Esophagus squamous epithelium (tissue), 5 donors: Measurements from ENCODE around the gene ITGAL. TPM values are rescaled to one million over a fixed set of nuclear protein-coding genes. Genes with fewer than 3 reads are reported as not detected.
"Not testable (repeated sequence)": the region's sequence is repeated elsewhere in the genome, so short reads cannot be mapped to it uniquely, and the experiment has no call there.

Experiments used
- DNase-seq: peaks from one replicate; lab custom pipeline; 2025; lab: John Stamatoyannopoulos, UW
- H3K27ac ChIP-seq, 4 donors: fragments of 200-600 bp; sonication (generic); one replicate each; pipeline ENCODE4 v1.5.1; 2016 to 2019; ENCODE audit warnings: mild to moderate bottlenecking in 1 of 4
- H3K27me3 ChIP-seq, 4 donors: fragments of 200-600 bp; sonication (generic); 1 replicate in 3 of 4; 2 replicates in 1 of 4; pipeline versions ENCODE4 v1.5.1 to v1.6.0; 2017 to 2021; ENCODE audit warnings: antibody characterized with exemption in 1 of 4
- H3K36me3 ChIP-seq, 3 donors: fragments of 200-600 bp; sonication (generic); one replicate each; pipeline ENCODE4 v1.5.1; 2016 to 2019
- H3K4me1 ChIP-seq, 3 donors: fragments of 200-600 bp; sonication (generic); one replicate each; pipeline ENCODE4 v1.5.1; 2017 to 2019
- H3K4me3 ChIP-seq, 4 donors: fragments of 200-600 bp; sonication (generic); 1 replicate in 3 of 4; 2 replicates in 1 of 4; pipeline ENCODE4 v1.5.1; 2016 to 2019; ENCODE audit warnings: mild to moderate bottlenecking in 2 of 4, moderate library complexity in 1 of 4
- H3K9me3 ChIP-seq, 3 donors: fragments of 200-600 bp; sonication (generic); one replicate each; pipeline ENCODE4 v1.5.1; 2016 to 2019
- POLR2A ChIP-seq, 4 donors: fragments of 450-650 bp; IDR thresholded peaks; one replicate each; pipeline ENCODE4 v1.6.1; 2017; ENCODE audit warnings: antibody characterized with exemption in 4 of 4, mild to moderate bottlenecking in 4 of 4, moderate library complexity in 3 of 4
- WGBS, 2 donors: methylation state at CpG; one replicate each; pipeline ENCODE4 v1.1.5; 2018; 5-methylcytosine and 5-hydroxymethylcytosine counted together
- intact Hi-C: fragments of 100-400 bp; cut with DNase I; formaldehyde crosslinking; loops from one replicate; pipeline ENCODE4 v1.15.0; 2022
- total RNA-seq, 4 donors: library from RNA; depleted of rRNA; stranded (reverse); fragments of >200 nt; gene quantifications; one replicate each; pipeline ENCODE4 v1.1.0, GENCODE V29; 2016
- TF ChIP-seq, protein P1 (sequence below), 6 experiments: fragments of 450-650 bp in 4 of 6; fragments of 200-600 bp in 2 of 6; sonication (generic) in 2 of 6; IDR thresholded peaks; one replicate each; pipeline ENCODE4 v1.5.1; 2016 to 2019; ENCODE audit warnings: antibody characterized with exemption in 6 of 6, mild to moderate bottlenecking in 4 of 6, moderate library complexity in 4 of 6
- donor health status: DM: yes; HTN: yes; CAD: no.

The ITGAL gene
- total RNA-seq, 4 donors from 2014 or later = 1.3 to 4.4 (median 2.4) TPM

DNA sequence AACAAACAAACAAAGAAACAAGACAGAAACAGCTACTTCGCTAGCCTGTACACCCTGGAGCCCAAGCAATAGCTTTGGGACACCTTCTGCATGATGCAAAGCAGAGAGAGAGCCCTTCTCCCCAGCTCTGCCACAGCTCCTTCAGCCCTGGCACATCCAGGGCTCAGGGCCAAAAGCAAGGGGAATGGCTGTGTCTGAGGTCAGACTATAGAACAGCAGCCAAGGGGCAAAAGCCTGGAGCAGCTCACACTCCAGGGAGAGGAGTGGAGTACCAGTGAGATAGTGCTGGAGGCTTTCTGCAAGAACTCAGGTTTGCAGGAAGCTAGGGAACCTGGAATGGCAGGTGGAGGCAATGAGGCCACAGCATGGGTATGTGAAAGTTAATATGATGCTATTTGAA is 15.3 kb upstream of the ITGAL start:
- 100% methylated on average over 1 of the region's 1 CpG for WGBS, 2 donors
- intact Hi-C loops = no loop called here
- no peak overlapping the region for H3K4me3 ChIP-seq
- no peak for DNase-seq
- no peaks in the 10 kb centered on the region for H3K27me3 ChIP-seq
- H3K36me3 ChIP-seq = no peaks in the 10 kb centered on the region
- H3K27ac ChIP-seq = no peak overlapping the region
- TF ChIP-seq POLR2A (IDR thresholded peaks at IDR 0.05) = no peak
- TF ChIP-seq, protein P1, sequence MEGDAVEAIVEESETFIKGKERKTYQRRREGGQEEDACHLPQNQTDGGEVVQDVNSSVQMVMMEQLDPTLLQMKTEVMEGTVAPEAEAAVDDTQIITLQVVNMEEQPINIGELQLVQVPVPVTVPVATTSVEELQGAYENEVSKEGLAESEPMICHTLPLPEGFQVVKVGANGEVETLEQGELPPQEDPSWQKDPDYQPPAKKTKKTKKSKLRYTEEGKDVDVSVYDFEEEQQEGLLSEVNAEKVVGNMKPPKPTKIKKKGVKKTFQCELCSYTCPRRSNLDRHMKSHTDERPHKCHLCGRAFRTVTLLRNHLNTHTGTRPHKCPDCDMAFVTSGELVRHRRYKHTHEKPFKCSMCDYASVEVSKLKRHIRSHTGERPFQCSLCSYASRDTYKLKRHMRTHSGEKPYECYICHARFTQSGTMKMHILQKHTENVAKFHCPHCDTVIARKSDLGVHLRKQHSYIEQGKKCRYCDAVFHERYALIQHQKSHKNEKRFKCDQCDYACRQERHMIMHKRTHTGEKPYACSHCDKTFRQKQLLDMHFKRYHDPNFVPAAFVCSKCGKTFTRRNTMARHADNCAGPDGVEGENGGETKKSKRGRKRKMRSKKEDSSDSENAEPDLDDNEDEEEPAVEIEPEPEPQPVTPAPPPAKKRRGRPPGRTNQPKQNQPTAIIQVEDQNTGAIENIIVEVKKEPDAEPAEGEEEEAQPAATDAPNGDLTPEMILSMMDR (IDR thresholded peaks at IDR 0.05) = no peak
- H3K9me3 ChIP-seq = no peaks in the 10 kb centered on the region
- peaks cover 0 to 9% (median 0%) of the 10 kb centered on the region in 3 donors for H3K4me1 ChIP-seq

DNA sequence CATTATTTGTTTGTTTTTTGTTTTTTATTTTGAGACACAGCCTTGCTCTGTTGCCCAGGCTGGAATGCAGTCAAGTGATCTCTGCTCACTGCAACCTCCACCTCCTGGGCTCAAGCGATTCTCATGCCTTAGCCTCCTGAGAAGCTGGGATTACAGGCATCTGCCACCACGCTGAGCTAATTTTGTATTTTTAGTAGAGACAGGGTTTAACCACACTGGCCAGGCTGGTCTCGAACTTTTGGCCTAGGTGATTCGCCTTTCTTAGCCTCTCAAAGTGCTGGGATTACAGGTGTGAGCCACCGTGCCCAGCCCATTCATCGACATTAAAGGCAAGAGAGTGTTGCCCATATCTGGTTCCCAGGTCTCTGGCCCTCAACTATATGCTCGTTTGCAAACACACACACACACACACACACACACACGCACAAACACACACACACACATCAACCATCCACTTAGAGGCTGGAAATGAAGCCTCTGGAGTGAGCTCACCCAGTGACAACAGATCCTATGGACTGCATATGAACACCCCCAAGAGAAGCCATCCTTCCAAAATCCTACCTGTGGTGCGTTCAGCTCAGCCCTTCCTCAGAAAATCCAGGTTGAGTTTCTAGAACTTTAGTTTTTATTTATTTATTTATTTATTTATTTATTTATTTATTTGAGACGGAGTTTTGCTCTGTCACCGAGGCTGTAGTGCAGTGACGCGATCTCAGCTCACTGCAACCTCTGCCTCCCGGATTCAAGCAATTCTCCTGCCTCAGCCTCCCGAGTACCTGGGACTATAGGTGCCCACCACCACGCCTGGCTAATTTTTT is 14.6 kb upstream of the ITGAL start:
- WGBS, 2 donors = 79 to 89% methylated on average over 12 to 16 of the region's 16 CpGs
- TF ChIP-seq POLR2A (IDR thresholded peaks at IDR 0.05) = no peak
- TF ChIP-seq, protein P1 (IDR thresholded peaks at IDR 0.05) = no peak
- Histone ChIP-seq H3K4me1 (peaks cover 0 to 9% (median 0%) of the 10 kb centered on the region in 3 donors), H3K27me3 (no peaks in the 10 kb centered on the region), H3K36me3 (no peaks in the 10 kb centered on the region), H3K4me3 (no peak overlapping the region), H3K27ac (no peak overlapping the region), H3K9me3 (no peaks in the 10 kb centered on the region)
- DNase-seq = no peak
- intact Hi-C loops = no loop called here

DNA sequence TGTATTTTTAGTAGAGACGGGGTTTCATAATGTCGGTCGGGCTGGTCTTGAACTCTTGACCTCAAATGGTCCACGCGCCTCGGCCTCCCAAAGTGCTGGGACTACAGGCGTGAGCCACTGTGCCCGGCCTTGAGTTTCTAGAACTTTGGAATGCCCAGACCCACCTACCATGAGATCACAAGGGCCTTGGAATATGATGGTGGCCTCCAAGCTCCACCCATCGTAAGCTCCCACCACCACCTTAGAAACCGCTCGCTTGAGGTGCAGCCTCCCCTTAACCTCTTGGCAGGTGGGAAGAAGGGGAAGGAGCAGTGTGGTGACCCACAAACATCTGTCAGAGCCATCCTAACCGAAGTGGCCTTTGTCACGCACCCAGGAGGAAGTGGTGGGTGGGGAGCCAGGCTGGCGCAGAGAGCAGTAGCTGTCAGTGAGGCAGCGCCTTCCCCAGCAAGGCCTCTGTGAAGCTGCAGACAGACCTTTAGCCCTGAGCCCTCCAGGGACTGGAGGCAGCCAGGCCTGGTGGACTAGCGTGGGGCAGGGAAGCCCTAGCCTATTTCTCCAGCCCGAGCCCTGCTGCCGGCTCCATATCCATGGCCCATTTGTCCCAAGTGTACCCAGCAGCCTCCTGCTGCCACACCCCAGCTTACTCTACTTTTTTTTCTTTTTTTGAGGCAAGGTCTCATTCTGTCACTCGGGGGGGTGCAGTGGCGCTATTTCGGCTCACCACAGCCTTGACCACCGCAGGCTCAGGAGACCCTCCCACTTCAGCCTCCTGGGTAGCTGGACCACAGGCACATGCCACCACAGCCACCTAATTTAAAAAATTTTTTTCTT is 13.8 kb upstream of the ITGAL start:
- peaks cover 0 to 9% (median 0%) of the 10 kb centered on the region in 3 donors for H3K4me1 ChIP-seq
- H3K4me3 ChIP-seq = no peak overlapping the region
- H3K27ac ChIP-seq = peak overlapping the region in 1 of 4 donors; percentile 49
- no peak for DNase-seq
- no peaks in the 10 kb centered on the region for H3K36me3 ChIP-seq
- TF ChIP-seq POLR2A (IDR thresholded peaks at IDR 0.05) = no peak
- TF ChIP-seq, protein P1 (IDR thresholded peaks at IDR 0.05) = no peak
- H3K27me3 ChIP-seq = no peaks in the 10 kb centered on the region
- intact Hi-C loops = no loop called here
- WGBS, 2 donors = 66 to 79% methylated on average over 9 to 15 of the region's 22 CpGs
- H3K9me3 ChIP-seq = no peaks in the 10 kb centered on the region

DNA sequence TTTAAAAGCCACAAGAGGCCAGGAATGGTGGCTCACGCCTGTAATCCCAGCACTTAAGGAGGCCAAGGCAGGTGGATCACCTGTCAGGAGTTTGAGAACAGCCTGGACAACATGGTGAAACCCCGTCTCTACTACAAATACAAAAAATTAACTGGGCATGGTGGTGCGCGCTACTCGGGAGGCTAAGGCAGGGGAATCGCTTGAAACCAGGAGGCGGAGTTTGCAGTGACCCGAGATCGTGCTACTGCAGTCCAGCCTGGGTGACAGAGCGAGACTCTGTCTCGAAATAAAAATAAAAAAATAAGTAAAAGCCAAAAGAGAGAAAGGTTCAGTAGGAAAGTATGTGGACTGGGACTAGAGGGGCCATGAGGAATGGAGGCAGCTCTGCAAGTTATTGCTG is 13.1 kb upstream of the ITGAL start:
- no peak for DNase-seq
- Histone ChIP-seq H3K4me3 (no peak overlapping the region), H3K27ac (no peak overlapping the region), H3K27me3 (no peaks in the 10 kb centered on the region), H3K4me1 (peaks cover 0 to 9% (median 0%) of the 10 kb centered on the region in 3 donors), H3K9me3 (no peaks in the 10 kb centered on the region), H3K36me3 (no peaks in the 10 kb centered on the region)
- intact Hi-C loops = no loop called here
- 80 to 91% methylated on average over 10 to 11 of the region's 11 CpGs for WGBS, 2 donors
- TF ChIP-seq POLR2A (IDR thresholded peaks at IDR 0.05) = no peak
- TF ChIP-seq, protein P1 (IDR thresholded peaks at IDR 0.05) = no peak

DNA sequence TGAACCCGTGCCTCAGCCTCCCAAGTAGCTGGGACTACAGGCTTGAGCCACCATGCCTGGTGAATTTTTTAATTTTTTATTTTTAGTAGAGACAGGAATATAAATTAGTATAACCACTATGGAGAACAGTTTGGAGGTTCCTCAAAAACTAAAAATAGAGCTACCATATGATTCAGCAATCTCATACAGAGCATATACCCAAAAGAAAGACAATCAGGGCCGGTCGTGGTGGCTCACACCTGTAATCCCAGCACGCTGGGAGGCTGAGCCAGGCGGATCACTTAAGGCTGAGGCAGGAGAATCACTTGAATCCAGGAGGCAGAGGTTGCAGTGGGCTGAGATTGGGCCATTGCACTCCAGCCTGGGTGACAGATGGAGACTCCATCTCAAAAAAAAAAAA is 11.1 kb upstream of the ITGAL start:
- WGBS, 2 donors = 78 to 87% methylated on average over 5 of the region's 5 CpGs
- H3K9me3 ChIP-seq, H3K4me1 ChIP-seq, H3K36me3 ChIP-seq, H3K4me3 ChIP-seq, DNase-seq, H3K27ac ChIP-seq, H3K27me3 ChIP-seq, intact Hi-C loops: not testable (repeated sequence)
